NCI-H1417 treated with DMSO at 0.1 percent for 48 hours (cell line): ENCODE data around the gene MEIS3.
"Not testable (repeated sequence)": the region's sequence is repeated elsewhere in the genome, so short reads cannot be mapped to it uniquely, and the experiment has no call there.

Experiments used
- DNase-seq: peaks from one replicate; lab custom pipeline; 2025; lab: John Stamatoyannopoulos, UW

MEIS3 gene

DNA sequence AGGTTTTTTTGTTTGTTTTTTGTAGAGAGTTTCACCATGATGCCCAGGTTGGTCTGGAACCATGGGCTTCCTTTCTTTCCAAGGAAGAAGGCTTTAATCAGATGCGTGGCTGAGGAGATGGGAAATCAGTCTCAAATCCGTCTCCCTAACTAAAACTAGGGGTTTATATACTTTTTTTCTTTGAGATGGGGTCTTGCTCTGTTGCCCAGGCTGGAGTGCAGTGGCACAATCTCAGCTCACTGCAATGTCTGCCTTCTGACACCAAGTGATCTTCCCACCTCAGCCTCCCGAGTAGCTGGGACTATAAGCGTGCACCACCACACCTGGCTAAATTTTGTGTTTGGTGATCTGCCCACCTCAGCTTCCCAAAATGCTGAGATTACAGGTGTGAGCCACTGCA, 34.8 kb downstream of the MEIS3 start:
- DNase-seq = not testable (repeated sequence)

- not testable (repeated sequence) for DNase-seq
Observed at GRCh38 chr19:47383890-47384289, 35.4 kb downstream of the MEIS3 start.

DNA sequence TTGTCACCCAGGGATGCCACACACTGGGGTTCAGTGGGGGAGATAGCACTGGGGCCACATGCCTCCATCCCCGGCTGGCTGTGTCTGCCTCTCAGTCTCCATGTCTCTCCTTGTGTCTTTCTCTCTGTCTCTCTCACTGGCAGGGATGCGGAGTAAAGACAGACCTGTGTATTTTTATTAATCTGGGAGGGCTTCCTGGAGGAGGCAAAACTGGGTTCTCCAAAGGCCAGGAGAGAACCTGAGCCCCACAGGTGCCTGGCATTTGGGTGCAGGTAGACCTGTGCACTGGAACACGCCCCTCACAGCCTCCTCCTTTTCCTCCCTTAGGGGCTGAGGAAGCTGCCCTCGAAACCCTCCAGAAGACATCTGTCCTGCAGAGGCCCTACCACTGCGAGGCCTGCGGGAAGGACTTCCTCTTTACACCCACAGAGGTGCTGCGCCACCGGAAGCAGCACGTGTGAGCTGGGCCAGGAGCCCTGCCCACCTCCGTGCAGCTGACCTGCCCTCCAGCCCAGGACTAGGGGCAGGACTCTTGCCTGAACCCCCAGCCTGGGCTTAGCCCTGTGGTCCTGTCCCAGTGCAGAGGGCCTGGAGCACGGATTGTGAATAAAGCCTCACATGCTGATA, 37.6 kb downstream of the MEIS3 start:
- no peak for DNase-seq

- DNase-seq = no peak
Observed at GRCh38 chr19:47381121-47381520, 38.2 kb downstream of the MEIS3 start.

DNA sequence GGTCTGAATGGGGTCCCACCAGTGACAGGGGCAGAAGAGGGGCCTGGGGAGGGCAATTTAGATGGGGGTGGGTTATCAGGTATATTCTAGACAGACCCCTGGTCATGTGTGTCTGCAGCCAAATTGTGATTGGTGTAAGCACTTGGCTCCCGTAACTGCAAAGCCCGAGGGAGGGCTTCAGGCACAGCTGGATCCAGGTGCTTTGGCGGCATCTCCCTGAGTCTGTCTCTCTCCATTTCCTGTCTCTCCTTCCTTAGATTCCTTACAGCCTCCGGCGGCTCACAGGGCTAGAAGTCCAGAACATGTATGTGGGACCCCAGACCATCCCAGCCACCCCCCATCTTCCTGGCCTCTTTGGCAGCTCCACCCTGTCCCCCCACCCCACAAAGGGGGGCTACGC, 38.8 kb downstream of the MEIS3 start:
- DNase-seq = no peak

DNA sequence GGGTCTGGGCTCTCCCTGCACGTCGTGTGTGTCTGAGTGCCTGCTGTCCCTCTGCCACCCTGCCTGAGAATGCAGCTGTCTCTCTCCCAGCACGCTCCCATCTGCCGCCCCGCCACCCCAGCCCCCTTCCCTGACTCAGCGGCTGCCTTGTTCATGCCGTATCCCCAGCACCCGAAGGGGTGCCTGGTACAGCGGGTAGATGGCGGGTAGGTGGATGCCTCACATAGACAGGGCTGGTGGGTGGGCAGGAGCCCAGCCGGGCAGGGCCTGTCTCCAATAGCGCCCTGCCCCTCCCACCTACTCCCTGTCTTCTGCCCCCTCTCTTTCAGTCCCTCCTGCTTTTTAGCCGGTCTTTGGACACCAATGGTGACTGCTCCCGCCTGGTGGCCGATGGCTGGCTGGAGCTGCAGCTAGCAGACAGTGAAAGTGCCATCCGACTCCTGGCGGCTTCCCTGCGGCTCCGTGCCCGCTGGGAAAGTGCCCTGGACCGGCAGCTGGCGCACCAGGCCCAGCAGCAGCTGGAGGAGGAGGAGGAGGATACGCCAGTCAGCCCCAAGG, 39.9 kb downstream of the MEIS3 start:
- no peak for DNase-seq

GRCh38 chr19:47378246-47378645, 41.1 kb downstream of the MEIS3 start:
- no peak for DNase-seq

- DNase-seq = no peak
Observed at GRCh38 chr19:47377801-47378200, 41.5 kb downstream of the MEIS3 start.

GRCh38 chr19:47377208-47377701, 42.1 kb downstream of the MEIS3 start:
- no peak for DNase-seq

DNA sequence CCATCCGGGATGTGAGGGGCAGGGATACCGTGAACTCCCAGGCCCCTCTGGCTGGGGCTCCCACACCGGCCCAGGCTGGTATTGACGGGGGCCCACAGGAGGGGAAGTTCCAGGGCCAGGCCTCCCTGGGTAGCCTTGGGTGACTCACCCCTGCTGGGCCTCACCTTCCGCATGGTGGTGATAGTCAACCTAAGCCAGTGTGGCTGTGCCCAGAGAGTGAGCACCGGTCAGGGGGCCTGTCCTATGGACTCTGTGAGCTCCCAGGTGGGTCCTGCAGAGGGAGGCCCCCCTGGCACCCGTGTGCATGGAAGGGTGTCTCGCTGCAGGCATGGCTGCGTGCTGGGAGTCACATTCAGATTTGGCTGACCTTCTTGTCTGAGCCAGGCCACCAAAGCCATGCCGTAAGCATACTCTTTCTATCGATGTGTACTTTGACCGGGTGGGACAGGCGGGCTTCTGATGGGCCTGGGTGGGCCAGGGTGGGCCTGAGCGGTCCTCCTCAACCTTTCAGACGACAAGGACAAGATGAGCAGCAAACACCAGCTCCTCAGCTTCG, 42.7 kb downstream of the MEIS3 start:
- no peak for DNase-seq

DNA sequence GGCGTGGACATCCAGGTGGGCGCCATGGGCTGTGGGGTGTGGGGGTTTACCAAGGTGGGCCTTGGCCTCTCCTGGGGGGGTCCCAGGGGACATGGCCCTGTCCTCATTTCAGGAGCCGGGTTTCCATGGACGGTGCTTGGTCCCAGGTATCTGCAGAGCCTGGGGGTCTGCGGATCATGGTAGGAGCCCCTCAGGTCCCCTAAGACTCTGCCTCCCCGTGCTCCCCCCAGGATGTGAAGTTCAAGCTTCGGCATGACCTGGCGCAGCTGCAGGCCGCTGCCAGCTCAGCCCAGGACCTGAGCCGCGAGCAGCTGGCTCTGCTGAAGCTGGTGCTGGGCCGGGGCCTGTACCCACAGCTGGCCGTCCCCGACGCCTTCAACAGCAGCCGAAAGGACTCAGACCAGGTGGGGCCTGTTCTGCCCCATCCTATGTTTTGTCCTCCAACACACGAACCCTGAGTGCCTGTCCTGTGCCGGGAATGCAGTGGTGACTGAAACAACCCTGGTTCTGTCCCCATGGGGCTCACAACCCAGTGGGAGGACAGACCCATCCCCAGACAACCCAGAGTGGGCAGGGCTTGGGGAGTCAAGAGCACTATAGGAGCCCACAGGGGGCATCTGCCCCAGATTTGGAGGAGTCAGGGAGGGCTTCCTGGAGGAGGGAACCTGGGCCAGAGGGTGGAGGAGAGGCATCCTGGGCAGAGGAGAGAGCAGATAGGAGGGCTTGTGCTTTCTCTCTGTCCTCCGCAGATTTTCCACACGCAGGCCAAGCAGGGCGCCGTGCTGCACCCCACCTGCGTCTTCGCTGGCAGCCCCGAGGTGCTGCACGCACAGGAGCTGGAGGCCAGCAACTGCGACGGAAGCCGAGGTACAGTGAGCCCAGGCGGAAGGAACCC, 43.4 kb downstream of the MEIS3 start:
- DNase-seq = no peak

DNA sequence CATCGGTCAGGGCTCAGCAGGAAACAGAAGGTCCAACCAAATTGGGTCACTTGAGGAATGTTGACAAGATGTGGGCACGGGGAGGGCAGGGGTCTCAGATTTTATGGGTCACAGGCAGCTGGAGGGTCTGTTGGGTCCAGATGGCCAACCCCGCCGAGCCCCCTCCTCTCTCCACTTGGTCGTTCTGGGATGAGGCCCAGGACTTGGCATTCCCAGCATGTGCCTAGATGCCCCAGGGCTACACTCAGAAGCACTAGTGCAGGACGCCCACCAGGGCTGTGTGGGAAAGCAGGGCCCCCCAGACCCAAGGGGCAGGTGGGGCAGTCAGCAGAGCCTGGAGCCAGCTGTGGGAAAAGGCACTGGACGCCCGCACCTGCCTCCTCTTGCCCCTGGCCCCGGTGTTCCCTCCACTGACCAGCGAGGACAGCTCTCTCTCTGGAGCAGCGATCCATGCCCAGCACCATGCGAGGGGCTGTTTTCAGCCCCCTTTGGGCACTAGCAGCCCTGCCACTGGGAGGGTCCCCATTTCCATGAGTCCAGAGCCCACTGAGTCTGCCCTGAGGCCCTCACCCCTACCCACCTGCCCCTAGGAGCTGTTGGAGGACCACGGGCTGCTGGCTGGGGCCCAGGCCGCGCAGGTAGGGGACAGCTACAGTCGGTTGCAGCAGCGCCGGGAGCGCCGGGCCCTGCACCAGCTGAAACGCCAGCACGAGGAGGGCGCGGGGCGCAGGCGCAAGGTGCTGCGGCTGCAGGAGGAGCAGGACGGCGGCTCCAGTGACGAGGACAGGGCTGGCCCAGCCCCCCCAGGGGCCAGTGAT, 44.2 kb downstream of the MEIS3 start:
- no peak for DNase-seq

DNA sequence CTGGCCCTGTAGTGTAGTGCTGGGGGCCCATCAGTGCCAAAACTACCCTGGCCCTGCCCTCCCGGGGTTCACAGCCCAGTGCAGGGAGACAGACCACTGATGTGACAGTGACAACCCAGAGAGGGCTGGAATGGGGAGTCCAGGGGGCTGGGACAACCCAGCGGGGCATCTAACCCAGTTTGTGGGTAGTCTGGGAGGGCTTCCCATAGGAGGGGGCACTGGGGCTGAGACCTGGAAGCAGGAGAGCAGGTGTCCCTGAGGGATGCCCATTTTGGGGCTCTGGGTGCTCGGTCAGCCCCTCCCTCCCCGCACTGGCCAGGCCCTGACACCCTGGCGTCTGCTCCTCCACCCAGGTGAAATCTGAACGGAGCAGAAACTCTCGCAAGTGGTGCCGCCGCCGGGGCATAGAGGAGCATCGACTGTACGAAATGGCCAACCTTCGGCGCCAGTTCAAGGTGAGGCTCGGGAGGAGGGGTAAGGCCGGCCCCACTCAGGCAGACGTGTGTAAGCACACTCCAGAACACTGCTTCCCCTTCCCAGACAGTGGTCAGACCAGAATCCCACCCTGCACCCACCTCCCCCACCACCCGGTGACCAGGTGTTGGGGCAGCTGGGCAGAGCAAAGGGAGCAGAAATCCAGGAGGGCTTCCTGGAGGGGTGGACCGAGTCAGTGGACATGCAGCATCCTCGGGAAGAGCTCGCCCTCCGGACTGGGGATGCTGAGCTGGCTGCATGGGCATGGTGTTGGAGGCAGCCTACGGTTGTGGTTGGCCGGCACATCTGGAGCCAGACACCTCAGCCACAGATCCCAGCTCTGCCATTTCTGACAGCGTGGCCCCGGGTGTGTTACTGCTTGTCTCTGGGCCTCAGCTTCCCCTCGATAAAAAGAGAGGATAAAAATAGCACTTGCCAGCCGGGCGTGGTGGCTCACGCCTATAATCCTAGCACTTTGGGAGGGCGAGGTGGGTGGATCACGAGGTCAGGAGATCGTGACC, 45.8 kb downstream of the MEIS3 start:
- DNase-seq = no peak

DNA sequence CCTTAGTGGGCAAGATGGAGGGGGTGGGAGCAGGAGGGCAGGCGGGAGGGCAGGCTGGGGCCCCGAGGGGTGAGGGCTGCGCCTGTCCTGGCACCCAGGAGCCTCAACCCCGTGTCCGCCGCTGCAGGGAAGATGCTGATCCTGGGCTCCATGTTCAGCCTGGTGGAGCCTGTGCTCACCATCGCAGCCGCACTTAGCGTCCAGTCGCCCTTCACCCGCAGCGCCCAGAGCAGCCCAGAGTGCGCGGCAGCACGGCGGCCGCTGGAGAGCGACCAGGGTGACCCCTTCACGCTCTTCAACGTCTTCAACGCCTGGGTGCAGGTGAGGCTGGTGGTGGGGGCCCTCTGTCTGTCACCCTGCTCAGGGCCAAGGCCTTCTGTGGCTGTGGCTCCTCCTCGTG, 46.7 kb downstream of the MEIS3 start:
- DNase-seq = no peak

DNA sequence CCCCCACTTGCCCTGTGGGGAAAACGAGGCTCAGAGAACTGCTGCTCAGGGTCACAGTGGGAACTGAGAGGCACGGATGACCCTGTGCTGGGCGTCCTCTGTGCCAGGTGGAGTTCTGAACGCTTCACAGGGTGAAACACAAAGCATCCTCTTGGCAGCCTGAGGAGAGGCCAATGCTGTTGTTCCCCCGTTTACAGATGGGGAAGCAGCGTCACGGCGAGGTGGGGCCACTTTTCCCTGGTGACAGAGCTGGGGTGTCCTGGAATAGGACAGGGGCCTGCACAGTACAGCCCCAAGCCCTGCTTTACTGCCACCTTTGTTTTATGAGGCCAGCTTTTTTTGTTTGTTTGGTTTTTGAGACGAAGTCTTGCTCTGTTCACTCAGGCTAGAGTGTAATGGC, 48.1 kb downstream of the MEIS3 start:
- DNase-seq = no peak

DNA sequence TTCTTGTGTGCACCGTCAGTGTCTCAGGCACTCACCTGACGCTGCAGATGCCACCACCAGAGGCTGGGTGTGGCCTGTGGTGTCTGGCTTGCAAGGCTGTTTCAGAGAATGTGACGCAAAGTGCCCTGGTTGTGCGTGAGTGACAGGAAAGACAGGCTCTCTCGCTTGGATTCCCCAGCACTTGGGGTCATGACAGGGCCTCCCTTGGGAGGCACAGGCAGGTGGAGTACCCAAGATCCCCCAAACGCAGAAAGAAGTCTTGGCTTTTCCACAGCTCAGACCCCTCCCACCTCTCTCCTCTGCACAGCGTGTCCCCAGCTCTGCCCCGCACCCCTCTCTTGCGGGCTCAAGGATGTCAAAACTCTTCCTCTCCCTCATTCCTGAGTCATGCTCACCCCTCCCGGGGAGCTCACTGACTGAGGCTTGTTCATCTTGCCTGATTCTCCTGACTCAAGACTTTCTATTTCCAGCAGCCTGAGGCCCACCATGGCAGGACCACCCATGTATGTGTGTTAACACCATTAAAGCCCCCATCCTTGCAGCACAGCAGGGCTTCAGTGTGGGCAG, 49.2 kb downstream of the MEIS3 start:
- no peak for DNase-seq

DNA sequence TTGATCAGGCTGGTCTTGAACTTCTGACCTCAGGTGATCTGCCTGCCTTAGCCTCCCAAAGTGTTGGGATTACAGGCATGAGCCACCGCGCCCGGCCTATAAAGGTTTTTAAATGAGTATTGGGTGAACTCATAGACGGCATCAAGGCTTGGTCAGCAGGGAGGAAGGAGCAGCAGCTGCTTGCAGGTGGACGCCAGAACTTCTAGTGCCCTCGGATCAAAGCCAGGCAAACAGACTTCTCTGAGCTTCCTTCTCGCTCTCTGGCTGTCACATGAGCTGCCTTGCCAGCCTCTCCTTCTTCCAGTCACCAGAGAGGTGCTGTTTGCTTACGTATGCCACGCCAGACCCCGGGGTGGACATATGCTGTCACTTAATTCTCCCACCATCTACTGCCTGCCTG, 53.9 kb downstream of the MEIS3 start:
- DNase-seq = not testable (repeated sequence)

DNA sequence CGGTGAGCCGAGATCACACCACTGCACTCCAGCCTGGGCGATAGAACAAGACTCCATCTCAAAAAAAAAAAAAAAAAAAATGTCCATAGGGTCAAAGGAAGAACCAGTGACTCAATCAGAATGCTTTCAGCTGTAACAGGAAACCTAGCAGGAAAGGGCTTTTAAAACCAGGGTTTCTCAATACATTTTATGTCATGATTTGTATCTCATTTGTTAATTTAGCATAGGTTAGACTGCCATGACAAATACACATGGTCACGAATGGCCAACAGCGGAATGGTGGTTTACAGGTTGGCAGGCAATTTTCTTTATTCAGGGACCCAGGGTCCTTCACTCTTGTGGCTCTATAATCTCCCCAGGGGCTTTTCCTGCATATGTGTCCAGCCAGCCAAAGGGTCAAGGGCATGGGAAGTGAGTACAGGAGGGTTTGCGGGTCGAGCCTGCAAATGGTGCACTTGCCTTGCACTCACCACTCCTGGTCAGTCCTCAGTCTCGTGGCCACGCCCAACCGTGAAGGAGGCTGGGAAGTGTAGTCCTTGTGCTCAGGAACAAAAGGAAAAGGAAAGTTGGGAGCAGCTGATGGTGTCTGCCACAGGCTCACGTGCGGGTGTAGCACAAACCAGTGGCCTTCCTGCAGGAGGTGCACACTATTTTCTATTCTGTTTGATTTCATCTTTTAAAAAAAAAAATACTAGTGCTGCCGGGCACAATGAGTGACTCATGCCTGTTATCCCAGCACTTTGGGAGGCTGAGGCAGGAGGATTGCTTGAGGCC, 55.4 kb downstream of the MEIS3 start:
- DNase-seq = no peak

DNA sequence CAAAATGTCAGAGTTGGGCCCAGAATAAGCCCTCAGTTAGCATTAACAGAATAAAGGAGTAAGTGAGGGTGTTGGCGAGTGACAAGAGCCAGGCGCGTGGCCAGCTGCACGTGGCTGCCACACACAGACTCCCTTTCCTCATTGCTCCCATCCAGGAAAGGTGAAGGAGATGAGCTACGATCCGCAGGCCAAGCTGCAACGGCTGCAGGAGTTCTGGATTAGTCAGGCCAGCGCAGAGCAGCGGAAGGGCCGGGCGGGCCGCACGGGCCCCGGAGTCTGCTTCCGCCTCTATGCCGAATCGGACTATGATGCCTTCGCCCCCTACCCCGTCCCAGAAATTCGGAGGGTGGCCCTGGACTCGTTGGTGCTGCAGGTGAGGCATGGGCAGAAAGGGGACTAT, 57.0 kb downstream of the MEIS3 start:
- DNase-seq = no peak

GRCh38 chr19:47358936-47359335, 60.4 kb downstream of the MEIS3 start:
- no peak for DNase-seq
